Measurements from ENCODE around the gene UCHL5. TPM values are rescaled to one million over a fixed set of nuclear protein-coding genes. Genes with fewer than 3 reads are reported as not detected.

The UCHL5 gene
- total and polyA plus RNA-seq, 2 donors (not counting 3 experiments of a cell fraction or from before 2014, with no cell fraction given), result 9.8 to 45.6 TPM

- H4K20me1 ChIP-seq (replicated peaks; ENCODE audit: control insufficient read depth, extremely low read depth, insufficient read depth, low read length), result no peaks in the 10 kb centered on the region
- ChIA-PET CTCF (interaction anchor here (0.7 kb wide), 1 partner anchor 637 kb away, joined by 3 read pairs; no protein-coding TSS in a partner anchor), POLR2A (no interaction called here)
- H3K4me1 ChIP-seq (ENCODE audit: control insufficient read depth, extremely low read depth, insufficient read depth, low read length), result no peaks in the 10 kb centered on the region
- intact Hi-C loops (cut with micrococcal nuclease) (no loop called here), dilution Hi-C loops (cut with MboI; ENCODE audit: extremely low pct_ligation_motif_present, low sequenced_read_pairs) (no loop called here)
- BruUV-seq (replicated peaks), result no TSS peak
- H3K9me3 ChIP-seq (replicated peaks; ENCODE audit: control insufficient read depth, insufficient read depth, low read length), result no peaks in the 10 kb centered on the region
- no peak overlapping the region for H3K4me2 ChIP-seq (ENCODE audit: insufficient read depth, low read length)
- H3K36me3 ChIP-seq (ENCODE audit: control insufficient read depth in 2 of 2, extremely low read depth in 1 of 2, insufficient read depth in 2 of 2, low read length in 2 of 2), result peaks cover 5% of the 10 kb centered on the region in 2 experiments
- TF ChIP-seq FOS (IDR thresholded peaks at IDR 0.05; ENCODE audit: borderline replicate concordance, insufficient read depth, low read length), result no peak
- TF ChIP-seq JUN (IDR thresholded peaks at IDR 0.05; ENCODE audit: borderline replicate concordance, insufficient read depth, insufficient read length, low read depth), result no peak
- no peak for TF ChIP-seq POLR2A (IDR thresholded peaks at IDR 0.05; ENCODE audit: low read depth, low read length)
- no peak for TF ChIP-seq GATA2 (IDR thresholded peaks at IDR 0.05; ENCODE audit: insufficient read depth, insufficient read length, low read depth, low read length)
- no peak for TF ChIP-seq MAX (IDR thresholded peaks at IDR 0.05; ENCODE audit: insufficient read depth, insufficient read length)
- TF ChIP-seq MYC (IDR thresholded peaks at IDR 0.05; ENCODE audit: low read depth, low read length), result no peak
- TF ChIP-seq POLR2AphosphoS5 (IDR thresholded peaks at IDR 0.05; ENCODE audit: insufficient read depth, low read depth, low read length), result no peak
- TF ChIP-seq EZH2 (IDR thresholded peaks at IDR 0.05; ENCODE audit: borderline replicate concordance, low read depth, low read length, severe bottlenecking), result no peak
- TF ChIP-seq, protein P1, sequence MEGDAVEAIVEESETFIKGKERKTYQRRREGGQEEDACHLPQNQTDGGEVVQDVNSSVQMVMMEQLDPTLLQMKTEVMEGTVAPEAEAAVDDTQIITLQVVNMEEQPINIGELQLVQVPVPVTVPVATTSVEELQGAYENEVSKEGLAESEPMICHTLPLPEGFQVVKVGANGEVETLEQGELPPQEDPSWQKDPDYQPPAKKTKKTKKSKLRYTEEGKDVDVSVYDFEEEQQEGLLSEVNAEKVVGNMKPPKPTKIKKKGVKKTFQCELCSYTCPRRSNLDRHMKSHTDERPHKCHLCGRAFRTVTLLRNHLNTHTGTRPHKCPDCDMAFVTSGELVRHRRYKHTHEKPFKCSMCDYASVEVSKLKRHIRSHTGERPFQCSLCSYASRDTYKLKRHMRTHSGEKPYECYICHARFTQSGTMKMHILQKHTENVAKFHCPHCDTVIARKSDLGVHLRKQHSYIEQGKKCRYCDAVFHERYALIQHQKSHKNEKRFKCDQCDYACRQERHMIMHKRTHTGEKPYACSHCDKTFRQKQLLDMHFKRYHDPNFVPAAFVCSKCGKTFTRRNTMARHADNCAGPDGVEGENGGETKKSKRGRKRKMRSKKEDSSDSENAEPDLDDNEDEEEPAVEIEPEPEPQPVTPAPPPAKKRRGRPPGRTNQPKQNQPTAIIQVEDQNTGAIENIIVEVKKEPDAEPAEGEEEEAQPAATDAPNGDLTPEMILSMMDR (IDR thresholded peaks at IDR 0.05; ENCODE audit: extremely low read depth in 1 of 2, insufficient read depth in 1 of 2, low read depth in 1 of 2, low read length in 2 of 2), result no peak
- no peak overlapping the region for H2AFZ ChIP-seq (ENCODE audit: low read depth, low read length)
- no peak overlapping the region for H3K9ac ChIP-seq (replicated peaks; ENCODE audit: extremely low read depth, insufficient read depth, low read length)
- H3K27ac ChIP-seq (ENCODE audit: insufficient read depth, low read depth, low read length), result no peak overlapping the region
- H3K79me2 ChIP-seq (ENCODE audit: control insufficient read depth, insufficient read depth, low read length), result no peaks in the 10 kb centered on the region
- H3K27me3 ChIP-seq (ENCODE audit: control insufficient read depth in 2 of 2, insufficient read depth in 2 of 2, low read length in 2 of 2), result no peaks in the 10 kb centered on the region
- H3K9me1 ChIP-seq (replicated peaks; ENCODE audit: control insufficient read depth, extremely low read depth, insufficient read depth, low read length), result no peaks in the 10 kb centered on the region
- DNase-seq (ENCODE audit: low read depth, low spot score) (no peak), FAIRE-seq (no peak)
- H3K4me3 ChIP-seq (replicated peaks in 1 of 3; ENCODE audit: insufficient read depth in 1 of 3, low read depth in 1 of 3, low read length in 3 of 3), result no peak overlapping the region
Observed at GRCh38 chr1:193087893-193088292, 28.7 kb upstream of the UCHL5 start.

Measured in endothelial cell of umbilical vein (primary cell).